ENCODE results near the gene EEF2K.

EEF2K gene

DNA sequence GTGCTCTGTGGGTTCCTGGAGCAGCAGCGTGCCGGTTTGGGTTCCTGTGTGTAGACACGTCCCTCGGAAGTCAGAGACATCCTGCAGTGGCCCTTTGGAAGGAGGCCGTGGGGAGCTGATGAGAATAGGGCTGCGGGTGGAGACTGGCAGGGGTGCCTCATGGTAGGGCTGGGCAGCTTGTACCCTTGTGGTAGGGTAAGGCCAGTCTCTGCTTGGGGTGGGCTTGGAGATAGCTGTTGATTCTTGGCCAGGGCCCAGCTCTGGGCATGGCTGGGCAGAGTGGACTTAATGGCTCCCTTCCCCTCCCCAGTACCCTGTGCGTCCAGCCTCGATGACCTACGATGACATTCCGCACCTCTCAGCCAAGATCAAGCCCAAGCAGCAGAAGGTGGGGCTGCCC lies 101.8 kb downstream of the EEF2K start:
- no peak for DNase-seq (ENCODE audit: low spot score)
- no peak for TF ChIP-seq CTCF (IDR thresholded peaks at IDR 0.05; ENCODE audit: extremely low read depth, missing control alignments)

DNA sequence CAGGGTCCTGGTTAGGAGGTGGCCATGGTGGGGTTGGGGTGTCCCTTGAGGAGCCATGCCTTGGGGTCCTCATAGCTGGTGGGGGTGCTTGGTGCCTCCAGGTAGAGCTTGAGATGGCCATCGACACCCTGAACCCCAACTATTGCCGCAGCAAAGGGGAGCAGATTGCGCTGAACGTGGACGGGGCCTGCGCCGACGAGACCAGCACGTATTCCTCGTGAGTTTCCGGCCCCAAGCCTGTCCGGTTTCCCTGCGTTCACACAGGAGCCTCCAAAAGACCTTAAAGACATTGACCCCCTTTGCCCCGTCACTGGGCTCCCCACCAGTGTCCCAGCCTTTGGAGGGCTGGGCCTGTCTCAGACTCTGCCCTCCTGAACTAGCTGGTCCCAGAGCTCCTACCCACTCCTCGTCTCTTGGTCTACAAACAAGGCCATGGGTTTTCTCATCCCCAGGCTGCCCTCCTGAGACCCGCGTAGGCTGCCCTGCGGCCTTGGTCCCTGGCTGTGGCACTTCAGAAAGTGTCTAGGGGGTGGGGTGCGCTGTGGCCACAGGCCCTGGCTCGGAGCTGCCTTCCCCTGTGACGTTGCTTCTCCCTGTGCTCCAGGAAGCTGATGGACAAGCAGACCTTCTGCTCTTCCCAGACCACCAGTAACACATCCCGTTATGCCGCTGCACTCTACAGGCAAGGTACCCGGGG lies 102.9 kb downstream of the EEF2K start:
- TF ChIP-seq CTCF (IDR thresholded peaks at IDR 0.05; ENCODE audit: extremely low read depth, missing control alignments): no peak
- no peak for DNase-seq (ENCODE audit: low spot score)

- no peak for DNase-seq (ENCODE audit: low spot score)
- TF ChIP-seq CTCF (IDR thresholded peaks at IDR 0.05; ENCODE audit: extremely low read depth, missing control alignments): no peak
These were observed 105.4 kb downstream of the EEF2K start for GRCh38 chr16:22311520-22311919.

DNA sequence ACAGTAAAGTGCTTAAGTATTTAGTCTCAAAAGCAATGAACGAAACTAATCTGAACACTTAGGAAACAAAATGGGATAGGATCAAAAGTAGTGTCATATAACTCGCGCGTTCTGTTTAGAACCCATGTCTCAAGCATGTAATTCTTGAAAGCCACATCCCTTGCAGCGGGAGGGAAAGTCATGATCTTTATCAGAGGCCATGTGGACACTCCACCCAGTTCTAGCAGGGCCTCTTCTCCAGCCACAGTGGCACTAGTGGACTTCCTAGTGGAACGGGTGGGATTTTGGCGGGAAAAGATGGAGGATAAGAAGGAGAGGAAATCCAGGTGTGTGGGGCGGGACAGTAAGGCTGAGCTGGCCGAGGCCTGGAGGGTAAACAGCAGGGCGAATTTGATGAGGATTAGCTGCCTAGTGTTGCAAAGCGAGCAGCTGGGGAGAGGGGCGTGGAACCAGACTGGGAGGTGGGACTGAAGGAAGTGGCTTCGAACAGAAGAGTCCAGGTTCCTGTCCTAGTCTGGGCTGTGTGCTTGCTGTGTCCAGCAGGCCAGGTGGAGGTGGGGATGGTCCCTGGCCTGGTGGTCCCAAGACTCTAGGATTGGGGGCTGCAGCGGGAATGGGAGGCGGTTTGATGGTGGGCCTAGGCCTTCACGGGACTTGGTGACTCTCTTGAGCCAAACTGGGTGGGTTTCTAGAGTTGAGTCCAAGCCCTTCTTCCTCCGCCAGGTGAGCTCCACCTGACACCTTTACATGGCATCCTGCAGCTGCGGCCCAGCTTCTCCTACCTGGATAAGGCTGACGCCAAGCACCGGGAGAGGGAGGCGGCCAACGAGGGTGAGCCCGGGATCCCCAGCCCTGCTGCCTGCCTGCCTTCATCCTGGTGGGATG lies 107.1 kb downstream of the EEF2K start:
- DNase-seq (ENCODE audit: low spot score): no peak
- no peak for TF ChIP-seq CTCF (IDR thresholded peaks at IDR 0.05; ENCODE audit: extremely low read depth, missing control alignments)

- no peak for DNase-seq (ENCODE audit: low spot score)
- TF ChIP-seq CTCF (IDR thresholded peaks at IDR 0.05; ENCODE audit: extremely low read depth, missing control alignments): no peak
These were observed 107.9 kb downstream of the EEF2K start for GRCh38 chr16:22313876-22314470.

DNA sequence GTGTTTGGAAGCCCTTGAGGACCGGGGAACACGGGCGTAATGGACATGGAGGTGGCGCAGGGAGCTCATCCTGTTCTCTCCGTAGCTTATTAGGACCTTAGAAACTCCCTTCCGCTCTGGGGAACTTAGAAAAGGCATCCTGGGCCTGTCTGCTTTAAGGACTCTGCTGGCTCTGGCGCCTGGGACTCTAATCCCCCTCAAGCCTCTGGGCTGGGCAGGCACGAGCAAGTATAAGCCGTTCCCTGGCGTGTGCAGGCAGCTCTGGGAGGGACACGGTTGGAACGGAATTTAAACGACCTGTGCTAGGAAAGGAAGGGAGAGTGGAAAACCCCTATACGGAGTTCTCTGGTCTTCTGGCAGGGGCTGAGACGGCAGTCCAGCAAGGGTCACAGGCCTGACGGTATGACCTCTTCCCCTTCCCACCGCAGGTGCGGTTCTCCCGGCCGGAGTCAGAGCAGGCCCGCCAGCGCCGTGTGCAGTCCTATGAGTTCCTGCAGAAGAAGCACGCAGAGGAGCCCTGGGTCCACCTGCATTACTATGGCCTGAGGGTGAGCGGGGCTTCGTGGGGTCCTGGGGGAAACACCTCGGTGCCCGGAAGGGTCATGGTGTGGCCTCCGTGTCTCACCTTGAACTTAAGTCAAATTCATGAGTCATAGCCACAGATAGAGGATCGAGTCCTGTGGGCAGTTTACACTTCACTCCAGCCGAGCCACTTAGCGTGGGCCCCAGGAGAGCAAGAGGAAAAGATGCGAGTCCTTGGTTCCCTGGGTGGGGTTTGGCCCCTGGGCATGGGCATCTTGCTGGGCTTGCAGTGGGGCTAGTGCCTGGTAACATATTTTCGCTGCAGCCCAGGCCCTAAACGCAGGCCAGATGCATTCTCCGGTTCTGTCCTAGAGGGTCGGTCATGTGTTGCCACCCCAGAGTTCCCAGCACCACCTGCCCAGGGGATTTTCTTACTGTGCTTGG lies 108.9 kb downstream of the EEF2K start:
- no peak for DNase-seq (ENCODE audit: low spot score)
- no peak for TF ChIP-seq CTCF (IDR thresholded peaks at IDR 0.05; ENCODE audit: extremely low read depth, missing control alignments)

Data from GM20000 (cell line).